IMR-90 (cell line): ENCODE results near the gene GALC. TPM values are rescaled to one million over a fixed set of nuclear protein-coding genes. Genes with fewer than 3 reads are reported as not detected.

Experiments
- ATAC-seq: fragments of 200-7000 bp; cut with Tn5 transposase; 2 replicates; pipeline ENCODE4 v1.9.1; 2020; ENCODE audit warnings: low read depth, mild to moderate bottlenecking, moderate library complexity
- BruUV-seq: library from RNA; stranded (reverse); fragments of 400-500 nt; replicated peaks from 2 replicates; lab custom pipeline; 2021; lab: Mats Ljungman, UMichigan
- CTCF ChIA-PET: fragments of 300-600 bp; formaldehyde crosslinking; extraction: SDS; loops from one replicate; lab custom pipeline; 2021; ENCODE audit warnings: antibody characterized with exemption; lab: Yijun Ruan, JAX
- POLR2A ChIA-PET: fragments of 300-600 bp; sonication (Branson Sonifier 250); formaldehyde crosslinking; loops from one replicate; lab custom pipeline; 2022; ENCODE audit warnings: antibody characterized with exemption; ENCODE audit not compliant: unreplicated experiment; lab: Charles Lee
- DNase-seq: peaks from one replicate; pipeline ENCODE4 v3.0.0; 2013
- H2AFZ ChIP-seq: replicated peaks from 2 replicates; pipeline ENCODE3; 2013; ENCODE audit warnings: low read length, mild to moderate bottlenecking; ENCODE audit not compliant: poor library complexity
- H2AK5ac ChIP-seq: 2 replicates; pipeline ENCODE4 v1.6.1; 2013; ENCODE audit warnings: low read depth, low read length, inconsistent platforms
- H2AK9ac ChIP-seq: replicated peaks from 2 replicates; pipeline ENCODE3; 2013; ENCODE audit warnings: mild to moderate bottlenecking, low read depth, low read length, moderate library complexity; ENCODE audit not compliant: poor library complexity
- H2BK120ac ChIP-seq: 2 replicates; pipeline ENCODE4 v1.6.1; 2013; ENCODE audit warnings: low read depth, low read length, inconsistent platforms
- H2BK15ac ChIP-seq: 3 replicates; pipeline ENCODE4 v1.6.1; 2013; ENCODE audit warnings: low read depth, low read length, inconsistent platforms
- H2BK20ac ChIP-seq: 2 replicates; pipeline ENCODE4 v1.6.1; 2013; ENCODE audit warnings: low read depth, mild to moderate bottlenecking, inconsistent platforms, low read length, moderate library complexity
- H2BK5ac ChIP-seq: 2 replicates; pipeline ENCODE4 v1.6.1; 2013; ENCODE audit warnings: mild to moderate bottlenecking, low read depth, low read length, inconsistent platforms; ENCODE audit not compliant: poor library complexity, severe bottlenecking
- H3K14ac ChIP-seq: replicated peaks from 2 replicates; pipeline ENCODE4 v1.6.1; 2013; ENCODE audit warnings: low read depth, low read length, inconsistent platforms
- H3K18ac ChIP-seq: 2 replicates; pipeline ENCODE4 v1.6.1; 2013; ENCODE audit warnings: low read depth, low read length, control low read depth
- H3K23ac ChIP-seq: 2 replicates; pipeline ENCODE4 v1.6.1; 2013; ENCODE audit warnings: low read depth, low read length, inconsistent platforms
- H3K27ac ChIP-seq: 2 replicates; pipeline ENCODE4 v1.5.1; 2013; ENCODE audit warnings: mild to moderate bottlenecking, control low read depth, low read length; ENCODE audit not compliant: insufficient read depth
- H3K27me3 ChIP-seq: 2 replicates; pipeline ENCODE4 v1.6.1; 2013; ENCODE audit warnings: low read length; ENCODE audit not compliant: control insufficient read depth, insufficient read depth
- H3K36me3 ChIP-seq: 2 replicates; pipeline ENCODE4 v1.6.1; 2013; ENCODE audit warnings: low read length, mixed read lengths; ENCODE audit not compliant: control insufficient read depth, insufficient read depth
- H3K4ac ChIP-seq: 2 replicates; pipeline ENCODE4 v1.6.1; 2013; ENCODE audit warnings: low read depth, low read length, inconsistent platforms
- H3K4me1 ChIP-seq: 2 replicates; pipeline ENCODE4 v1.6.1; 2013; ENCODE audit warnings: low read length, mixed read lengths; ENCODE audit not compliant: control insufficient read depth, insufficient read depth
- H3K4me2 ChIP-seq: 2 replicates; pipeline ENCODE4 v1.6.1; 2013; ENCODE audit warnings: low read depth, mild to moderate bottlenecking, control low read depth, low read length, moderate library complexity
- H3K4me3 ChIP-seq: 2 replicates; pipeline ENCODE4 v1.5.1; 2013; ENCODE audit warnings: low read depth, mild to moderate bottlenecking, control low read depth, low read length, moderate library complexity; ENCODE audit not compliant: insufficient read depth
- H3K56ac ChIP-seq: 2 replicates; pipeline ENCODE4 v1.6.1; 2013; ENCODE audit warnings: low read length, inconsistent platforms; ENCODE audit not compliant: insufficient read depth; ENCODE audit errors: extremely low read depth
- H3K79me1 ChIP-seq, 2 experiments: 2 replicates each; pipeline ENCODE4 v1.6.1; 2013; ENCODE audit warnings: low read length in 2 of 2, inconsistent platforms in 1 of 2, low read depth in 1 of 2
- H3K9ac ChIP-seq: 2 replicates; pipeline ENCODE4 v1.6.1; 2013; ENCODE audit warnings: low read depth, low read length, control low read depth
- H3K9me1 ChIP-seq: 2 replicates; pipeline ENCODE4 v1.6.1; 2013; ENCODE audit warnings: low read length, inconsistent platforms; ENCODE audit not compliant: insufficient read depth
- H3K9me3 ChIP-seq: 2 replicates; pipeline ENCODE4 v1.6.1; 2013; ENCODE audit warnings: low read length; ENCODE audit not compliant: control insufficient read depth, insufficient read depth
- H4K20me1 ChIP-seq: 2 replicates; pipeline ENCODE4 v1.6.1; 2013; ENCODE audit warnings: low read length, inconsistent platforms; ENCODE audit not compliant: insufficient read depth
- H4K5ac ChIP-seq: 2 replicates; pipeline ENCODE4 v1.6.1; 2013; ENCODE audit warnings: mild to moderate bottlenecking, low read depth, low read length, control low read depth
- H4K8ac ChIP-seq, 2 experiments: 2 replicates each; pipeline ENCODE4 v1.6.1; 2013; ENCODE audit warnings: low read depth in 2 of 2, low read length in 2 of 2, control low read depth in 1 of 2, inconsistent platforms in 1 of 2
- H4K91ac ChIP-seq: 2 replicates; pipeline ENCODE4 v1.6.1; 2013; ENCODE audit warnings: low read depth, low read length, inconsistent platforms; ENCODE audit not compliant: insufficient read depth
- BHLHE40 ChIP-seq: fragments of 150-350 bp; IDR thresholded peaks from 2 replicates; pipeline ENCODE4 v1.6.1; 2016; ENCODE audit warnings: mild to moderate bottlenecking, low read depth, low read length
- CEBPB ChIP-seq: IDR thresholded peaks from 2 replicates; pipeline ENCODE4 v1.6.1; 2012; ENCODE audit warnings: low read depth, low read length, improper control_type of control experiment
- FOS ChIP-seq: fragments of 150-350 bp; IDR thresholded peaks from 2 replicates; pipeline ENCODE4 v1.6.1; 2016; ENCODE audit warnings: low read depth, low read length
- MAFK ChIP-seq: IDR thresholded peaks from 2 replicates; pipeline ENCODE4 v1.6.1; 2012; ENCODE audit warnings: low read depth, low read length, improper control_type of control experiment
- MAZ ChIP-seq: IDR thresholded peaks from 2 replicates; pipeline ENCODE4 v1.6.1; 2012; ENCODE audit warnings: low read depth, mild to moderate bottlenecking, low read length, improper control_type of control experiment, moderate library complexity, borderline replicate concordance
- MXI1 ChIP-seq: IDR thresholded peaks from 2 replicates; pipeline ENCODE4 v1.6.1; 2012; ENCODE audit warnings: low read depth, mild to moderate bottlenecking, low read length, moderate library complexity, borderline replicate concordance
- RCOR1 ChIP-seq: IDR thresholded peaks from 2 replicates; pipeline ENCODE4 v1.6.1; 2012; ENCODE audit warnings: mild to moderate bottlenecking, low read length, improper control_type of control experiment; ENCODE audit not compliant: insufficient replicate concordance
- WGBS, 2 experiments: methylation state at CpG; one replicate each; pipeline versions ENCODE4 v1.1.5 to v1.1.7; 2013; ENCODE audit warnings: missing lambda C conversion rate in 2 of 2; ENCODE audit not compliant: insufficient read length in 1 of 2; ENCODE audit errors: extremely low coverage in 2 of 2; 5-methylcytosine and 5-hydroxymethylcytosine counted together
- dilution Hi-C: fragments of 300-500 bp; cut with HindIII; formaldehyde crosslinking; loops from one replicate; pipeline ENCODE4 v1.14.3; 2018; ENCODE audit warnings: low sequenced_read_pairs; ENCODE audit not compliant: unreplicated experiment
- in situ Hi-C: fragments of 300-500 bp; cut with MboI; formaldehyde crosslinking; loops from 3 replicates; pipeline ENCODE4 v1.14.3; 2019; ENCODE audit warnings: low sequenced_read_pairs, inconsistent platforms, mixed read lengths
- intact Hi-C: fragments of 100-400 bp; cut with micrococcal nuclease; formaldehyde crosslinking; loops from 2 replicates; pipeline ENCODE4 v1.10.0; 2022
- polyA plus RNA-seq, 3 experiments: library from polyadenylated mRNA; depleted of rRNA; stranded (reverse); fragments of >200 nt; gene quantifications; 2 replicates each; pipeline ENCODE4 v1.2.3, GENCODE V29; 2012; ENCODE audit warnings: low replicate concordance in 1 of 3
- total RNA-seq: library from RNA; depleted of rRNA; stranded (reverse); fragments of >200 nt; gene quantifications from 2 replicates; pipeline ENCODE4 v1.2.3, GENCODE V29; 2012
- TF ChIP-seq, protein P1 (sequence below): conservative IDR thresholded peaks from 2 replicates; pipeline ENCODE4 v1.5.1; 2012; ENCODE audit warnings: mild to moderate bottlenecking, low read depth, low read length, improper control_type of control experiment

The GALC gene
- total and polyA plus RNA-seq, 2 of the 4 experiments (the other 2 are of a cell fraction): 6.3 to 7.9 TPM

DNA sequence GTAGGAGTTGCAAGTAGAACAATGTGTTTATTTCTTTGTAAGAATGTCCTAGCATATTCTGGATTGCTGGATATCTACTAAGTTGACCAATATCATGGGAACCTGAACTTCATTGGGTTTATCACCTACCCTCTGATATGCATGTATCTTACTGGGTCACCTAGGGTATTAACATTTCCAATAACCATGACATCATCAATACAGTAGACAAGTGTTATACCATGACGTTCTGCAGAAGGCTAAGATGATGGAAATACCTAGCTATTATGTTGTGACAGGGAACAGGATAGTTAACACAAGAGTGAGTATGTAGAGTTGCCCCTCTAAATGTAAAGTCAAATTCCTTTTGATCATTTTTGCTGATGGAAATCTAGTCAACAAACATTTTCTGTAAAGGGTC lies 37.9 kb upstream of the GALC start:
- Histone ChIP-seq H3K4me2 (no peak overlapping the region), H3K9ac (no peak overlapping the region), H3K14ac (no peak overlapping the region), H4K5ac (no peak overlapping the region), H2AFZ (no peak overlapping the region), H3K4me1 (no peaks in the 10 kb centered on the region), H2BK120ac (no peak overlapping the region), H3K9me3 (no peaks in the 10 kb centered on the region), H2BK15ac (no peak overlapping the region), H3K27ac (no peak overlapping the region), H2BK20ac (no peak overlapping the region), H3K56ac (no peak overlapping the region), H4K8ac (no peak overlapping the region), H2BK5ac (no peak overlapping the region), H4K20me1 (no peaks in the 10 kb centered on the region), H3K27me3 (no peaks in the 10 kb centered on the region), H2AK5ac (no peak overlapping the region), H2AK9ac (no peak overlapping the region), H3K23ac (no peak overlapping the region), H3K36me3 (no peaks in the 10 kb centered on the region), H3K9me1 (no peaks in the 10 kb centered on the region), H3K4me3 (no peak overlapping the region), H3K79me1 (no peaks in the 10 kb centered on the region), H4K91ac (no peak overlapping the region), H3K4ac (no peak overlapping the region), H3K18ac (no peak overlapping the region)
- no CpG with 5 or more reads among the region's 1 CpG for WGBS, 2 experiments
- POLR2A ChIA-PET: no interaction called here
- no TSS peak for BruUV-seq
- in situ Hi-C loops (no loop called here), dilution Hi-C loops (no loop called here), intact Hi-C loops (no loop called here)
- TF ChIP-seq MAZ (no peak), BHLHE40 (no peak), FOS (no peak), CEBPB (no peak), MAFK (no peak), RCOR1 (no peak), MXI1 (no peak)
- TF ChIP-seq, protein P1, sequence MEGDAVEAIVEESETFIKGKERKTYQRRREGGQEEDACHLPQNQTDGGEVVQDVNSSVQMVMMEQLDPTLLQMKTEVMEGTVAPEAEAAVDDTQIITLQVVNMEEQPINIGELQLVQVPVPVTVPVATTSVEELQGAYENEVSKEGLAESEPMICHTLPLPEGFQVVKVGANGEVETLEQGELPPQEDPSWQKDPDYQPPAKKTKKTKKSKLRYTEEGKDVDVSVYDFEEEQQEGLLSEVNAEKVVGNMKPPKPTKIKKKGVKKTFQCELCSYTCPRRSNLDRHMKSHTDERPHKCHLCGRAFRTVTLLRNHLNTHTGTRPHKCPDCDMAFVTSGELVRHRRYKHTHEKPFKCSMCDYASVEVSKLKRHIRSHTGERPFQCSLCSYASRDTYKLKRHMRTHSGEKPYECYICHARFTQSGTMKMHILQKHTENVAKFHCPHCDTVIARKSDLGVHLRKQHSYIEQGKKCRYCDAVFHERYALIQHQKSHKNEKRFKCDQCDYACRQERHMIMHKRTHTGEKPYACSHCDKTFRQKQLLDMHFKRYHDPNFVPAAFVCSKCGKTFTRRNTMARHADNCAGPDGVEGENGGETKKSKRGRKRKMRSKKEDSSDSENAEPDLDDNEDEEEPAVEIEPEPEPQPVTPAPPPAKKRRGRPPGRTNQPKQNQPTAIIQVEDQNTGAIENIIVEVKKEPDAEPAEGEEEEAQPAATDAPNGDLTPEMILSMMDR: no peak
- DNase-seq (no peak), ATAC-seq (no peak)
- CTCF ChIA-PET: no interaction called here
